Colonic mucosa (tissue), 4 donors: ENCODE measurements around the gene RFX8. TPM values are rescaled to one million over a fixed set of nuclear protein-coding genes. Genes with fewer than 3 reads are reported as not detected.

Experiments
- DNase-seq: peaks from one replicate; pipeline ENCODE4 v3.0.0-alpha.2; 2020
- H3K27ac ChIP-seq: fragments of 200-600 bp; one replicate; pipeline ENCODE4 v1.8.0; 2021
- H3K27me3 ChIP-seq: fragments of 200-600 bp; one replicate; pipeline ENCODE4 v1.8.0; 2021
- H3K36me3 ChIP-seq: fragments of 200-600 bp; one replicate; pipeline ENCODE4 v1.8.0; 2021
- H3K4me1 ChIP-seq: fragments of 200-600 bp; one replicate; pipeline ENCODE4 v1.8.0; 2021; ENCODE audit warnings: mild to moderate bottlenecking
- H3K4me3 ChIP-seq: fragments of 200-600 bp; one replicate; pipeline ENCODE4 v1.8.0; 2021
- H3K9ac ChIP-seq, 2 donors: one replicate each; pipeline ENCODE4 v1.7.0; 2013; ENCODE audit warnings: control low read depth in 2 of 2, low read depth in 2 of 2, low read length in 2 of 2
- H3K9me3 ChIP-seq: fragments of 200-600 bp; one replicate; pipeline ENCODE4 v1.8.0; 2021
- CTCF ChIP-seq: fragments of 200-600 bp; IDR thresholded peaks from one replicate; pipeline ENCODE4 v1.8.0; 2022; ENCODE audit warnings: antibody characterized with exemption, mild to moderate bottlenecking
- intact Hi-C: fragments of 100-400 bp; cut with DNase I; formaldehyde crosslinking; loops from one replicate; pipeline ENCODE4 v1.14.1; 2022
- total RNA-seq, 2 donors: library from RNA; stranded (reverse); fragmentation: NEBNext Ultra II Directional in 1 of 2; extraction: Animal tissue kit (Norgen Biotek cat#: 25700) in 1 of 2; gene quantifications; one replicate each; pipeline ENCODE4 v1.2.1, GENCODE V29; 2021
- donor health status: healthy.
- donor health status: DM: no; HTN: no; CAD: no.
- donor health status: DM: no; HTN: no; CAD: no.

Gene RFX8
- total RNA-seq, 2 donors from 2014 or later: not detected

DNA sequence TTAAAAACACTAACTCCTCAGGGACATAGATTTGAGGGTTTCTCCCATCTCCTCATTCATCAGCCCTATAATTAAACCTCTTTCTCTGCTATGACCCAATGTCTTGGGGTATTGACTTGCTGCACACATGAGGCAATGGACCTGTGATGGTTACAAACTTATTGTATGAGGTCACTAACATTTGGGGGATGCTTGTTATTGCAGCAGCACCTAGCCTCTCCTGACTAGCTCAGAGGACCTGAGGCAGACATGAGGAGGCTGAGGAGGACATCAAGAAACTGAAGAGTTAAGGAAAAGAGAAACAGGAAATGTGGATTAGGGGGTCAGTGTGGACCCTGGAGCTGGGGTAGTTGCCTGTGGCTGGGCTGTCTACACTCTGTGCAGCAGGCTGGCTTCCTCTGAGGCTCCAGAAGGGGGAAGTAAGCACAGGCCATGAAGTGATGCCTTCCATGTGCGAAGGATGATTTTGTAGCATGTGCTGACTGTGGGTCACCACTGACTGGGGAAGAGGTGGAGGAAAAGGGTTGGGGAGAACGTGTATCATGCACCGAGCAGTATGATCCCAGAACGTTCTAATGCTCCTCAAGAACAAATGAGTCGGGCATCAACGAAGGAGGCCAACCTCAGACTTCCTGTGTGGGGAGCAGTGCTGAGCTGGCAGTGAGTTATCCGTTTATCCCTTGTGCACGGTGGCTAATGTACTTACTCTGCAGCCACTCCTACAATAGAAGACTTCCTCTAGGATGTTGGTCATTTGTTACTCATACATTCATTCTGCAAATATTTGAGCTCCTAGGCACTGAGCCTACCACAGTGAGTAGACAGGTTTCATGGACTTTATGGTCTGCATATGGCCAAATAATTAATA, 42.1 kb upstream of the RFX8 start:
- intact Hi-C loops: no loop called here
- Histone ChIP-seq H3K4me3 (no peak overlapping the region), H3K27ac (no peak overlapping the region), H3K36me3 (no peaks in the 10 kb centered on the region), H3K4me1 (no peaks in the 10 kb centered on the region), H3K9me3 (no peaks in the 10 kb centered on the region), H3K9ac (no peak overlapping the region), H3K27me3 (no peaks in the 10 kb centered on the region)
- TF ChIP-seq CTCF: no peak
- no peak for DNase-seq

DNA sequence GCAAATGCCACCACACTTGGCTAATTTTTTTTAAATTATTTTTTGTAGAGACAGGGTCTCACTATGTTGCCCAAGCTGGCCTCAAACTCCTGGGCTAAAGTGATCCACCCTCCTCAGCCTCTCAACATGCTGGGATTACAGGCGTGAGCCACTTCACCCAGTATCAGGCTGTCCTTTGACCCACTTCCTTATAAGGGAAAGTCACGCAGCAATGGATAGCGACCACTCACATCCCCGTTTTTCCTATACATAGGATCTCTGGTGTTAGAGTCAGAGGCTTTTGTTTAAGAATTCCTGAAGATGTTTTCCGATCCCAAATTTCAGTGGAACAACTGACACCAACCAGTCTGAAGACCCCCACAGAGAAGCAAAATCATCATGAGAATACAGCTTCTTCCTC, 41.4 kb upstream of the RFX8 start:
- Histone ChIP-seq H3K9me3 (no peaks in the 10 kb centered on the region), H3K4me3 (no peak overlapping the region), H3K9ac (no peak overlapping the region), H3K27me3 (no peaks in the 10 kb centered on the region), H3K4me1 (no peaks in the 10 kb centered on the region), H3K27ac (no peak overlapping the region), H3K36me3 (no peaks in the 10 kb centered on the region)
- DNase-seq: no peak
- no peak for TF ChIP-seq CTCF
- intact Hi-C loops: no loop called here

GRCh38 chr2:101515477-101515876, 40.6 kb upstream of the RFX8 start:
- H3K27ac ChIP-seq: no peak overlapping the region
- no peak overlapping the region for H3K9ac ChIP-seq
- no peak for DNase-seq
- H3K9me3 ChIP-seq: no peaks in the 10 kb centered on the region
- TF ChIP-seq CTCF: no peak
- H3K27me3 ChIP-seq: no peaks in the 10 kb centered on the region
- no peak overlapping the region for H3K4me3 ChIP-seq
- no peaks in the 10 kb centered on the region for H3K4me1 ChIP-seq
- intact Hi-C loops: no loop called here
- H3K36me3 ChIP-seq: no peaks in the 10 kb centered on the region

DNA sequence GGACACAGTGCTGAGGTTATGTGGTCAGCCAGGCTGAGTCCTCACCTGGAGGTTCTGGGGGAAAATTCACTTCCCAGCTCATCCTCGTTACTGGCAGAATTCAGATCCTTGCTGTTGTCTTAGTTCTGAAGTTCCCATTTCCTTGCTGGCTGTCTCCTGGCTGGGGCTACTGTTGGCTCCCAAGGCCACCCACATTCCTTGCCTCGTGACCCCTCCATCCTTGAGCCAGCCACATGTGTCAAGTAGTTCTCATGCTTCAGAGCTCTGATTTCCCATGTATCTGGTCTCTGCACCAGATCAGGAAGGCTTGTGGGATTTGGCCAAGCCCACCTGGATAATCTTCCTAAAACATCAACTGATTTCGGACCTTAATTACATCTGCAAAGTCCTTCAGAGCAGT, 38.1 kb upstream of the RFX8 start:
- Histone ChIP-seq H3K27me3 (no peaks in the 10 kb centered on the region), H3K9ac (no peak overlapping the region), H3K4me3 (no peak overlapping the region), H3K4me1 (no peaks in the 10 kb centered on the region), H3K27ac (no peak overlapping the region), H3K36me3 (no peaks in the 10 kb centered on the region), H3K9me3 (no peaks in the 10 kb centered on the region)
- intact Hi-C loops: no loop called here
- DNase-seq: no peak
- no peak for TF ChIP-seq CTCF

DNA sequence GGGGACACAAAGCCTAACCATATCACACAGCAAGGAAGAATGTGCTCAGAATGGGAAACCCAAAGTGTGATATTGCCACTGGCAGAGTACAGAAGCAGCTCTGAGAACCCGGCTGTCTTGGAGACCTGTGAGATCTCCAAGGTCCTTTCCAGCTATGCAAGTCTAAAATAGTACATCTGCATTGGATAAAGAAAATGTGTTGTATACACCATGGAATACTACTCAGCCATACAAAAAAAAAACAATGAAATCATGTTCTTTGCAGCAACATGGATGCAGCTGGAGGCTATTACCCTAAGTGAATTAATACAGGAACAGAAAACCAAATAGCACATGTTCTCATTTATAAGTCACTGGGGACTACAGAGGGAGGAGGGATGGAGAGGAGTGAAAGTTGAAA, 36.5 kb upstream of the RFX8 start:
- no peaks in the 10 kb centered on the region for H3K9me3 ChIP-seq
- intact Hi-C loops: no loop called here
- TF ChIP-seq CTCF: no peak

More for the DNA sequence above, 36.5 kb upstream of the RFX8 start:
- Histone ChIP-seq H3K36me3 (no peaks in the 10 kb centered on the region), H3K27ac (no peak overlapping the region), H3K9ac (no peak overlapping the region), H3K4me1 (no peaks in the 10 kb centered on the region), H3K27me3 (no peaks in the 10 kb centered on the region), H3K4me3 (no peak overlapping the region)
- DNase-seq: no peak
